SJSA1 (cell line): ENCODE measurements around the gene ATP1A3. TPM values are rescaled to one million over a fixed set of nuclear protein-coding genes. Genes with fewer than 3 reads are reported as not detected.

Experiments used
- DNase-seq, 2 experiments: peaks; one replicate each; pipeline ENCODE4 v3.0.0-alpha.2; 2015 to 2020; ENCODE audit warnings: low spot score in 2 of 2, low read depth in 1 of 2
- H3K27ac ChIP-seq: fragments of 250-450 bp; sonication (Bioruptor Pico); 2 replicates; pipeline ENCODE4 v1.5.1; 2020; ENCODE audit warnings: mild to moderate bottlenecking, moderate library complexity
- H3K27me3 ChIP-seq: fragments of 250-450 bp; sonication (Bioruptor Pico); replicated peaks from 2 replicates; pipeline ENCODE4 v1.5.1; 2020; ENCODE audit warnings: mild to moderate bottlenecking, moderate library complexity
- H3K36me3 ChIP-seq: fragments of 250-450 bp; sonication (Bioruptor Pico); 2 replicates; pipeline ENCODE4 v1.5.1; 2020; ENCODE audit warnings: mild to moderate bottlenecking
- H3K4me1 ChIP-seq: fragments of 250-450 bp; sonication (Bioruptor Pico); replicated peaks from 2 replicates; pipeline ENCODE4 v1.6.1; 2021; ENCODE audit warnings: mild to moderate bottlenecking
- H3K4me3 ChIP-seq: fragments of 250-450 bp; sonication (Bioruptor Pico); 2 replicates; pipeline ENCODE4 v1.5.1; 2020; ENCODE audit warnings: mild to moderate bottlenecking
- H3K9me3 ChIP-seq: fragments of 250-450 bp; sonication (Bioruptor Pico); replicated peaks from 2 replicates; pipeline ENCODE4 v1.5.1; 2020; ENCODE audit warnings: mild to moderate bottlenecking
- total RNA-seq: library from RNA; depleted of rRNA; stranded (reverse); fragments of >200 nt; shearing (Covaris generic); gene quantifications from 2 replicates; pipeline ENCODE4 v1.2.3, GENCODE V29; 2014

ATP1A3 gene
- total RNA-seq, 1 experiment from 2014 or later, result not detected

DNA sequence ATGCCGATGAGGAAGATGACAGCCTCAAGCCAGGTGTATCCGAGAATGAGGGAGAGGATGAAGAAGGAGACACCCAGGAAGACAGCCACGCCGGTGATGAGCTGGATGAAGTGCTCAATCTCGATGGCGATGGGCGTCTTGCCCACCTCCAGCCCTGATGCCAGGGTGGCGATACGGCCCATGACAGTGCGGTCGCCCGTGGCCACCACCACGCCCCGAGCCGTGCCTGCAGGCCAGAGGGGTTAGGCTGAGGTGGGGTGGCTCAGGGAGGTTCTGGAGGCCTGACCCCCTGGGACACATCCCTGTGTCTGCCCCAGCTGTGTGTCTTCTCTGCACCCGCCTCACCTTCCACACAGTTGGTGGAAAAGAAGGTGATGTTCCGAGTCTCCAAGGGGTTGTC lies 9.1 kb downstream of the ATP1A3 start:
- no peak for DNase-seq
- H3K27ac ChIP-seq, result no peak overlapping the region
- H3K4me3 ChIP-seq, result no peak overlapping the region
- H3K27me3 ChIP-seq, result peaks cover 22% of the 10 kb centered on the region
- no peaks in the 10 kb centered on the region for H3K9me3 ChIP-seq
- no peaks in the 10 kb centered on the region for H3K4me1 ChIP-seq
- no peaks in the 10 kb centered on the region for H3K36me3 ChIP-seq

DNA sequence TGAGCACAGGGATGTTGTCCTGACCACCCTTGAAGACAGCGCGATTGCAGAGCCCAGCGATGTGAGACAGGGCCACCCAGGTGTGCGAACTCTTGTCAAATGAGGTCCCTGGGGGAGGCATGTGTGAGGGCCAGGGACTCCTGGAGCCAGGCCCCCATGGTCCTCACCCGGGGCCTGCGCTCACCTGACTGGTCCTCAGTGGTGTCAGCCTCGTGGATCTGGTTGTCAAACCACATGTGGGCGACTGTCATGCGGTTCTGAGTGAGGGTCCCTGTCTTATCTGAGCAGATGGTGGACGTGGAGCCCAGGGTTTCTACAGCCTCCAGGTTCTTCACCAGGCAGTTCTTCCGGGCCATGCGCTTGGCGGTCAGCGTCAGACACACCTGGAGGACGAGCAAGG lies 12.3 kb downstream of the ATP1A3 start:
- Histone ChIP-seq H3K27ac (no peak overlapping the region), H3K36me3 (no peaks in the 10 kb centered on the region), H3K4me1 (no peaks in the 10 kb centered on the region), H3K27me3 (peaks cover 11% of the 10 kb centered on the region), H3K4me3 (no peak overlapping the region), H3K9me3 (no peaks in the 10 kb centered on the region)
- no peak for DNase-seq

- Histone ChIP-seq H3K4me3 (no peak overlapping the region), H3K9me3 (no peaks in the 10 kb centered on the region), H3K27ac (no peak overlapping the region), H3K27me3 (peaks cover 15% of the 10 kb centered on the region; the same call in 1 of the 2 replicates), H3K36me3 (no peaks in the 10 kb centered on the region), H3K4me1 (no peaks in the 10 kb centered on the region)
- no peak for DNase-seq
Observed at GRCh38 chr19:41978470-41978869, 15.6 kb downstream of the ATP1A3 start.

DNA sequence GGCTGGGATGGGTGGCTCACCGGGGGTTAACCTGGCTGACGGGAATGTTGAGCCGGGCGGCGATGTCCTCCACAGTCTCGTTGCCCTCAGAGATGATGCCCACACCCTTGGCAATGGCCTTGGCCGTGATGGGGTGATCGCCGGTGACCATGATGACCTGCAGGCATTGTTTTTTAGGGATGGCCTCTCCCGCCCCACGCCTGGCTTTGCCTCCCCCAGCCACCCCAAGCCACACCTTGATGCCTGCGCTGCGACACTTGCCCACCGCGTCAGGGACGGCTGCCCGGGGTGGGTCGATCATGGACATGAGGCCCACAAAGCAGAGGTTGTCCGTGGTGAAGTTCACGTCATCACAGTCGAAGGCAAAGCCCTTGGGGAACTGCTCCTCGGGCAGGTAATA lies 16.1 kb downstream of the ATP1A3 start:
- Histone ChIP-seq H3K27me3 (peaks cover 12% of the 10 kb centered on the region; the same call in 1 of the 2 replicates), H3K4me3 (no peak overlapping the region), H3K4me1 (no peaks in the 10 kb centered on the region), H3K9me3 (no peaks in the 10 kb centered on the region), H3K27ac (no peak overlapping the region), H3K36me3 (no peaks in the 10 kb centered on the region)
- DNase-seq, result no peak

DNA sequence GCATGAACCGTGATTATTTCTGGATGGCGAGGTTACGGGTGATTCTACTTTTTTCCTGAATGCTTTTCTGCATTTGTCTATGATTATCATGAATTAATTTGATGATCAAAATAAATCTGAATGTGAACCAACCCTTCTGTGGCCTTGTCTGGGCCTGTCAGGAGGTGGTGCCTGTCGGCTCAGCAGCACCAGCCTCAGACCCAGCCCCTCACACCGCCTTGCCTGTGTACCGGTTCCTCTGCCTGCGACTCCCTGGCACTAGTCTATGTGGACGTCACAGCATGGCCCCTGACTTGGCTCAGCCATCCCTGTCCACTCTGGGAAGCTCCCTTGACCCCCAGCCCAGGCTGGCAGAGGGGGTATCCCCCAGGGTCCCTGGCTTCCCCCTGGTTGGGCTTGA lies 19.4 kb downstream of the ATP1A3 start:
- no peaks in the 10 kb centered on the region for H3K9me3 ChIP-seq
- H3K4me1 ChIP-seq, result no peaks in the 10 kb centered on the region
- no peak overlapping the region for H3K27ac ChIP-seq
- peaks cover 15% of the 10 kb centered on the region; the same call in 1 of the 2 replicates for H3K27me3 ChIP-seq
- no peak for DNase-seq
- H3K4me3 ChIP-seq, result no peak overlapping the region
- H3K36me3 ChIP-seq, result no peaks in the 10 kb centered on the region

GRCh38 chr19:41971363-41971762 lies 22.7 kb downstream of the ATP1A3 start:
- Histone ChIP-seq H3K27me3 (peaks cover 16% of the 10 kb centered on the region), H3K4me1 (no peaks in the 10 kb centered on the region), H3K4me3 (no peak overlapping the region), H3K36me3 (no peaks in the 10 kb centered on the region), H3K27ac (no peak overlapping the region), H3K9me3 (no peaks in the 10 kb centered on the region)
- no peak for DNase-seq

DNA sequence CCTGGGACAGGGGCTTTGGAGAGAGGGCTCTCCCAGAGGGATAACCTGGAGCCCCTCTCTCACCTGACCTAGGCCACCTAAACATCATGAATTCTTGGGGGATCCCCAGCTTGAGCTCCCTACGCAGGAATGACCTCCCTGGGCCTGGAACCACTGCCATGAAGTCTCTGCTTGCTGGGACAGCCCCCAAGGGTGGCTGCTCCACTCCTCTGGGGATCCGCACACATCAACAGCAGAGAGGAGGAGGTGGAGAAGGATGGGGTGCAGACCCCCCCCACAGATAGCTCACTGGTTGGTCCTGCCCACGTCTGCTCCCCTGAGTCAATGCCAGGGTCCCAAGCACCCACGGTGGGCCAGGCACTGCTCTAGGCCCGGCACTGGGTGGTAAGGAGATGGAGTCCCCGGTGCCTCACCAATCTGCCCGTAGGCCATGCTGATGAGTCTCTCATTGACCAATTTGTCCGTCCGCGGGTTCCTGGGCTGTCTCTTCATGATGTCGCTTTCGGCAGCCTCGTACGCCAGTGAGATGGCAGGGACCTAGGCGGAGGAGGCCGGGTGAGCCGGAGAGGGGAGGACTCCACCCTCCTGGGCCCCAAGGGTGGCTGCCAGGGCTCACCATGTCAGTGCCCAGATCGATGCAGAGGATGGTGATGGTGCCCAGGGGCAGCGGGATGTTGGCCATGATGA lies 24.1 kb downstream of the ATP1A3 start:
- Histone ChIP-seq H3K4me3 (no peak overlapping the region), H3K9me3 (no peaks in the 10 kb centered on the region), H3K4me1 (no peaks in the 10 kb centered on the region), H3K27me3 (peaks cover 21% of the 10 kb centered on the region), H3K36me3 (no peaks in the 10 kb centered on the region), H3K27ac (no peak overlapping the region)
- DNase-seq, result no peak

GRCh38 chr19:41968751-41969595 lies 25.1 kb downstream of the ATP1A3 start:
- Histone ChIP-seq H3K4me1 (no peaks in the 10 kb centered on the region), H3K27me3 (peaks cover 17% of the 10 kb centered on the region), H3K27ac (no peak overlapping the region), H3K36me3 (no peaks in the 10 kb centered on the region), H3K9me3 (no peaks in the 10 kb centered on the region), H3K4me3 (no peak overlapping the region)
- no peak for DNase-seq

- no peak overlapping the region for H3K27ac ChIP-seq
- peaks cover 17% of the 10 kb centered on the region for H3K27me3 ChIP-seq
- no peaks in the 10 kb centered on the region for H3K36me3 ChIP-seq
- no peaks in the 10 kb centered on the region for H3K9me3 ChIP-seq
- no peak overlapping the region for H3K4me3 ChIP-seq
- no peak for DNase-seq
- no peaks in the 10 kb centered on the region for H3K4me1 ChIP-seq
Observed at GRCh38 chr19:41967054-41967783, 26.8 kb downstream of the ATP1A3 start.

DNA sequence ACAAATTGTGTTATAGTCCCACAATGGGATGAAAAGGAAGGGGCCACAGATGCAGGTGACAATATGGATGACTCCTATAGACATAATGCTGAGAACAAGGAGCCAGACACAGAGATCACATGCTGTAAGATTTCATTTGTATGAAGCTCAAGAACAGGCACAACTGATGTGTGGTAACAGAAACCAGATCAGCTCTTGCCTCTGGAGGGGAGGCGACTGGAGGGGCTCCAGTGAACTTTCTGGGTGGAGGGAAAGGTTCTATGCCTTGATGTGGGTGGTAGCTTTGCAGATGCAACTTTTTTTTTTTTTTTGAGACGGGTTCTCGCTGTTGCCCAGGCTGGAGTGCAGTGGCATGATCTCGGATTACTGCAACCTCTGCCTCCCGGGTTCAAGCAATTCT lies 28.9 kb downstream of the ATP1A3 start:
- Histone ChIP-seq H3K27me3 (peaks cover 9% of the 10 kb centered on the region; the same call in 1 of the 2 replicates), H3K36me3 (no peaks in the 10 kb centered on the region), H3K27ac (no peak overlapping the region), H3K4me1 (no peaks in the 10 kb centered on the region), H3K9me3 (no peaks in the 10 kb centered on the region), H3K4me3 (no peak overlapping the region)
- no peak for DNase-seq

- no peak for DNase-seq
- no peaks in the 10 kb centered on the region for H3K9me3 ChIP-seq
- peaks cover 9% of the 10 kb centered on the region for H3K4me1 ChIP-seq
- peaks cover 4% of the 10 kb centered on the region; the same call in 1 of the 2 replicates for H3K27me3 ChIP-seq
- no peaks in the 10 kb centered on the region for H3K36me3 ChIP-seq
- no peak overlapping the region for H3K27ac ChIP-seq
- no peak overlapping the region for H3K4me3 ChIP-seq
Observed at GRCh38 chr19:41960973-41961372, 33.1 kb downstream of the ATP1A3 start.

GRCh38 chr19:41959056-41960053 lies 34.7 kb downstream of the ATP1A3 start, which contains the start of gene RABAC1:
Gene RABAC1 (minus strand): TSS chr19:41959321. CDS start chr19:41959292, 29 bp downstream.
- Histone ChIP-seq H3K27me3 (0 out of 2 replicates have a peak, but pooled peaks cover under 1% of the 10 kb centered on the region), H3K36me3 (no peaks in the 10 kb centered on the region), H3K4me3 (peak within 1 kb of the TSS; percentile 59), H3K9me3 (no peaks in the 10 kb centered on the region), H3K27ac (peak within 1 kb of the TSS; percentile 40), H3K4me1 (peaks cover 9% of the 10 kb centered on the region)
- peak; percentile 84 to 91 for DNase-seq
